ENCODE results near the gene BLOC1S4.

DNA sequence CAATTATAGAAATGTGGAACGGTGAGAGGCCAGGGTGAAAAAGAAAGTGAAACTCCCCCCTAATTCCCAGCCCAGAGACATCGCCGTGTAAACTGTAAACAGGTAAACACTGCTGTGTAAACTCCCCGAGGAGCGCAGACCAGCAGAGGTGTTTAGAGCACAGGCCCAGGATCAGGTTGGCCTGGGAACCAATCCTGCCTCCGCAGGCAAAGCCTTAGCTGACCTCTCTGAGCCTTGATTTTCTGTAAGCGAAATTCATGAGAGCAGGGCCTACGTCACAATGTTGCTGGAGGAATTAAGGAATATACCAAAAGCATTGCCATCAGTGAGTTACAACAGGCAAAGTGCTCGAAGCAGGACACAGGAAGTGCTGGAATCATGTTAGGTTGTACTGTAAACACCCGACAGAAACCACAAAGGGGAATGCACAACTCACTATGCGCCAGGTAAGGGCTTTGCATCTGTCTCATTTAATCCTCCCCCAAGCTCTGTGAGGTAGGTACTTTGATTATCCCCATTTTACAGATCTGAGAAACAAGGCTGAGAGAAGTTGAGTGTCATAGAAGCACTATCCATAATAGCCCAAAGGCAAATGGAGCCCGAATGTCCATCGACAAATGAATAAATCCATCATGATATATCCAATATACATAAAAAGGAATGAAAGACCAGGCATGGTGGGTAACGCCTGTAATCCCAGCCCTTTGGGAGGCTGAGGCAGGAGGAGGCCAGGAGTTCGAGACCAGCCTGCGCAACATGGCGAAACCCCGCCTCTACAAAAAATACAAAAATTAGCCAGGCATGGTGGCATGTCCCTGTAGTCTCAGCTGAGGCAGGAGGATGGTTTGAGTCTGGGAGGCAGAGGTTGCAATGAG lies 35.9 kb downstream of the BLOC1S4 start:
- TF ChIP-seq CTCF (IDR thresholded peaks at IDR 0.05) (no peak), POLR2A (IDR thresholded peaks at IDR 0.05) (no peak), EP300 (IDR thresholded peaks at IDR 0.05) (no peak)
